ENCODE data around the gene STIM2.

DNA sequence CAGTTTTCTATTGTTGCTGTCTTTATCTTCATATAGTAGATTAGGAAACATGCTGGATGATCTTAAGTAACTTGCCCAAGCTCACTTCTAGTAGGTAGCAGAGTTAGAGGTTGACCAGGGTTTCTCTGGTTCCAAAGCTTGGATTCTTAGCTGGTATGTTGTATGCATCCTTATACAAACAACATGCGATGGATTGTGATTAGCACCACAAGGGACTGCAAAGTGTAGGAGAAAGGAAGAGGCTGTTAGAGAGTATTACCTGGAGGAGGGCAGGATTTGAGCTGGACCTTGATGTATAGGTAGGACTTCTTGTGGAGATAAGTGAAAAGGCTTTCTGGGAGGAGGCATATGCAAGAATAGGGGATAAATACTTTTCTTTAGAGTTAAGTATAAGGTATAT is 5.6 kb downstream of the STIM2 start:
- no peak for TF ChIP-seq CTCF (IDR thresholded peaks at IDR 0.05; ENCODE audit: borderline replicate concordance, extremely low read depth, low read length, poor library complexity, severe bottlenecking)
- no peak for TF ChIP-seq EZH2 (IDR thresholded peaks at IDR 0.05; ENCODE audit: borderline replicate concordance, low read depth, low read length, severe bottlenecking)

All from DND-41 (cell line).